Endothelial cell of umbilical vein (primary cell): ENCODE data around the gene ZNF658.
"Not testable (repeated sequence)": the region's sequence is repeated elsewhere in the genome, so short reads cannot be mapped to it uniquely, and the experiment has no call there.

Experiments used
- POLR2A ChIP-seq: IDR thresholded peaks from 2 replicates; pipeline ENCODE4 v1.6.1; 2012; ENCODE audit warnings: low read depth, mild to moderate bottlenecking, control low read depth, low read length
- TF ChIP-seq, protein P1 (sequence below), 2 donors: IDR thresholded peaks; 1 replicate in 1 of 2; 2 replicates in 1 of 2; pipeline ENCODE4 v1.5.1; 2011; ENCODE audit warnings: low read length in 2 of 2, mild to moderate bottlenecking in 2 of 2, moderate library complexity in 2 of 2, control low read depth in 1 of 2, inconsistent platforms in 1 of 2, low read depth in 1 of 2; ENCODE audit not compliant: insufficient read depth in 1 of 2; ENCODE audit errors: extremely low read depth in 1 of 2

GRCh38 chr9:66937662-66938061 lies 37.1 kb downstream of the ZNF658 start:
- TF ChIP-seq, protein P1, sequence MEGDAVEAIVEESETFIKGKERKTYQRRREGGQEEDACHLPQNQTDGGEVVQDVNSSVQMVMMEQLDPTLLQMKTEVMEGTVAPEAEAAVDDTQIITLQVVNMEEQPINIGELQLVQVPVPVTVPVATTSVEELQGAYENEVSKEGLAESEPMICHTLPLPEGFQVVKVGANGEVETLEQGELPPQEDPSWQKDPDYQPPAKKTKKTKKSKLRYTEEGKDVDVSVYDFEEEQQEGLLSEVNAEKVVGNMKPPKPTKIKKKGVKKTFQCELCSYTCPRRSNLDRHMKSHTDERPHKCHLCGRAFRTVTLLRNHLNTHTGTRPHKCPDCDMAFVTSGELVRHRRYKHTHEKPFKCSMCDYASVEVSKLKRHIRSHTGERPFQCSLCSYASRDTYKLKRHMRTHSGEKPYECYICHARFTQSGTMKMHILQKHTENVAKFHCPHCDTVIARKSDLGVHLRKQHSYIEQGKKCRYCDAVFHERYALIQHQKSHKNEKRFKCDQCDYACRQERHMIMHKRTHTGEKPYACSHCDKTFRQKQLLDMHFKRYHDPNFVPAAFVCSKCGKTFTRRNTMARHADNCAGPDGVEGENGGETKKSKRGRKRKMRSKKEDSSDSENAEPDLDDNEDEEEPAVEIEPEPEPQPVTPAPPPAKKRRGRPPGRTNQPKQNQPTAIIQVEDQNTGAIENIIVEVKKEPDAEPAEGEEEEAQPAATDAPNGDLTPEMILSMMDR (IDR thresholded peaks at IDR 0.05; ENCODE audit: extremely low read depth in 1 of 2, insufficient read depth in 1 of 2, low read depth in 1 of 2, low read length in 2 of 2) = not testable (repeated sequence)
- TF ChIP-seq POLR2A = not testable (repeated sequence)
